ENCODE measurements around the gene NKX3-2. TPM values are rescaled to one million over a fixed set of nuclear protein-coding genes. Genes with fewer than 3 reads are reported as not detected.

Gene NKX3-2
- total RNA-seq, 6 donors from 2014 or later, result 0.49 TPM; not detected in 5

DNA sequence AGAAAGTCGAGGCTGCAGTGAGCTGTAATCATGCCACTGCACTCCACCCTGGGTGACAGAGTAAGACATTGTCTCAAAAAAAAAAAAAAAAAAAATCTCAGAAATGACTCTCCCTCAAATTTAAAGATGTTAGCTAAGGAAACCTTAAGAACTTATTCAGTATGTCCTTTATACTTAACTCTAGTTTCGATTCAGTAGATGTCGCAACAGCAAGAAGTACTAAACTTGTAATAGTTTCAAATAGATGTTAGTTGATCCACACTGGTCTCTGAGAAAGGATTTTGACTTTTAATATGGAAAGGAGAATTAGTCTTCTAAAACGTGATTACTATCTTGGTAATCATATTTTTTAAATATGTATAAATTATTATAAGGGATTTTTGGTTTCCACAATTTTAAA lies 29.6 kb downstream of the NKX3-2 start:
- no peak overlapping the region for H3K4me3 ChIP-seq
- DNase-seq (no peak), ATAC-seq (ENCODE audit: low FRiP score in 2 of 2) (no peak)
- 72 to 77% methylated on average over 4 of the region's 4 CpGs for WGBS, 2 donors
- no peaks in the 10 kb centered on the region for H3K9me3 ChIP-seq
- TF ChIP-seq POLR2A (IDR thresholded peaks at IDR 0.05), result no peak
- TF ChIP-seq EP300 (IDR thresholded peaks at IDR 0.05), result no peak
- TF ChIP-seq POLR2AphosphoS5 (IDR thresholded peaks at IDR 0.05), result no peak
- TF ChIP-seq, protein P1, sequence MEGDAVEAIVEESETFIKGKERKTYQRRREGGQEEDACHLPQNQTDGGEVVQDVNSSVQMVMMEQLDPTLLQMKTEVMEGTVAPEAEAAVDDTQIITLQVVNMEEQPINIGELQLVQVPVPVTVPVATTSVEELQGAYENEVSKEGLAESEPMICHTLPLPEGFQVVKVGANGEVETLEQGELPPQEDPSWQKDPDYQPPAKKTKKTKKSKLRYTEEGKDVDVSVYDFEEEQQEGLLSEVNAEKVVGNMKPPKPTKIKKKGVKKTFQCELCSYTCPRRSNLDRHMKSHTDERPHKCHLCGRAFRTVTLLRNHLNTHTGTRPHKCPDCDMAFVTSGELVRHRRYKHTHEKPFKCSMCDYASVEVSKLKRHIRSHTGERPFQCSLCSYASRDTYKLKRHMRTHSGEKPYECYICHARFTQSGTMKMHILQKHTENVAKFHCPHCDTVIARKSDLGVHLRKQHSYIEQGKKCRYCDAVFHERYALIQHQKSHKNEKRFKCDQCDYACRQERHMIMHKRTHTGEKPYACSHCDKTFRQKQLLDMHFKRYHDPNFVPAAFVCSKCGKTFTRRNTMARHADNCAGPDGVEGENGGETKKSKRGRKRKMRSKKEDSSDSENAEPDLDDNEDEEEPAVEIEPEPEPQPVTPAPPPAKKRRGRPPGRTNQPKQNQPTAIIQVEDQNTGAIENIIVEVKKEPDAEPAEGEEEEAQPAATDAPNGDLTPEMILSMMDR (IDR thresholded peaks at IDR 0.05), result no peak
- H3K36me3 ChIP-seq, result no peaks in the 10 kb centered on the region
- no peak overlapping the region for H3K27ac ChIP-seq
- no peaks in the 10 kb centered on the region for H3K27me3 ChIP-seq
- no peaks in the 10 kb centered on the region for H3K4me1 ChIP-seq

DNA sequence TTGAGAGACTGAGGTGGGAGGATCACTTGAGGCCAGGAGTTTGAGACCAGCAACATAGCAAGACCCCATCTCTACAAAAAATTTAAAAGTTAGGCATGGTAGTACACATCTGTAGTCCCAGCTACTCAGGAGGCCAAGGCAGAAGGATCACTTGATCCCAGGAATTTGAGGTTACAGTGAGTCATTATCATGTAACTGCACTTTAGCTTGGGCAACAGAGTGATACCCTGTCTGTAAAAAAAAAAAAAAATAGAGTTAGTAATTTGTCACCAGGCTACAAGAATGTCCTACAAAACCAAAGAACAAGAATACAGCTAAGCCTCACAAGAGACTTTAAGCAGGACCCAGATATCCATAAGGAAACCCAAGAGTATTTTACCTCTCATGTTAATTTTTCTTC lies 33.2 kb downstream of the NKX3-2 start:
- TF ChIP-seq POLR2AphosphoS5 (IDR thresholded peaks at IDR 0.05) (no peak), POLR2A (IDR thresholded peaks at IDR 0.05) (no peak)
- TF ChIP-seq, protein P1 (IDR thresholded peaks at IDR 0.05), result no peak
- Histone ChIP-seq H3K4me1 (no peaks in the 10 kb centered on the region), H3K27ac (no peak overlapping the region), H3K4me3 (no peak overlapping the region), H3K27me3 (no peaks in the 10 kb centered on the region), H3K9me3 (no peaks in the 10 kb centered on the region), H3K36me3 (no peaks in the 10 kb centered on the region)
- no peak for ATAC-seq (ENCODE audit: low FRiP score in 2 of 2)
- DNase-seq, result no peak

DNA sequence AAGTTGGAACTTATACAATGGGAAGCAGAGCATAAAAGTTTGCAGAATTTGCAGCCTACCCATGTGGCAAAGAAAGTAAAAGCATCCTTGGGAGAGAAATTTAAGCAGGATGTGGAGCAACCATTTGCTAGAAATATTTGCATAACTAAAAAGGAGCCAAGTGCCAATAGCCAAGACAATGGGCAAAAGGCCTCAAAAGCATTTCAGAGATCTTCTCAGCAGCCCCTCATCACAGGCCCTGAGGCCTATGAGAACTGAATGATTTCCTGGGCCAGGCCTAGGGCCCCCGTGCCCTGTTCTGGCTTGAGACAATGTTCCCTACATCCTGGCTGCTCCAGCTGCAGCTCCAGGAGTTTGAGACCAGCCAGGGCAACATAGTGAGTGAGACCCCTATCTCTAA lies 34.9 kb downstream of the NKX3-2 start:
- no peaks in the 10 kb centered on the region for H3K9me3 ChIP-seq
- TF ChIP-seq POLR2AphosphoS5 (IDR thresholded peaks at IDR 0.05), result no peak
- no peaks in the 10 kb centered on the region for H3K36me3 ChIP-seq
- no peaks in the 10 kb centered on the region for H3K4me1 ChIP-seq
- ATAC-seq (ENCODE audit: low FRiP score in 2 of 2) (no peak), DNase-seq (no peak)
- H3K4me3 ChIP-seq, result no peak overlapping the region
- H3K27ac ChIP-seq, result no peak overlapping the region
- 44 to 92% methylated on average over 1 of the region's 1 CpG for WGBS, 2 donors
- H3K27me3 ChIP-seq, result no peaks in the 10 kb centered on the region

DNA sequence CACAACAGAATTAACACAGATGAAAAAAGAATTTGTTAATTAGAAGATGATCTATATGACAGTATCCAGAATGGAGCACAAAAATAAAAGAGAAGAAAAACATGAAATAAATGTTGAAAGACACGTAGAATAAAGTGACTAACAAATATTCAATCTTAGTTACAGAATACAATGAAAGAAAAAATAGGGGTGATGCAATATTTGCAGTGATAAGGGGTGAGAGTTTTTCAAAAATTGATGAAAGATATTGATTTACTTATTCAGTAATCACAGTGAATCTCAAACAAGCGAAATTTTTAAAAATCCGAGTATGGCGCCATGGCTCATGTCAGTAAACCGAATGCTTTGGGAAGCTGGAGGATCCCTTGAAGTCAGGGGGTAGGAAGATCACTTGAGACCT lies 39.9 kb downstream of the NKX3-2 start:
- Histone ChIP-seq H3K27ac (no peak overlapping the region), H3K4me3 (no peak overlapping the region), H3K36me3 (no peaks in the 10 kb centered on the region), H3K27me3 (no peaks in the 10 kb centered on the region), H3K4me1 (no peaks in the 10 kb centered on the region), H3K9me3 (no peaks in the 10 kb centered on the region)
- ATAC-seq (ENCODE audit: low FRiP score in 2 of 2), result no peak
- no peak for DNase-seq
- TF ChIP-seq EP300 (IDR thresholded peaks at IDR 0.05) (no peak), POLR2A (IDR thresholded peaks at IDR 0.05) (no peak)
- TF ChIP-seq, protein P1 (IDR thresholded peaks at IDR 0.05), result no peak
- 94 to 98% methylated on average over 5 of the region's 5 CpGs for WGBS, 2 donors

DNA sequence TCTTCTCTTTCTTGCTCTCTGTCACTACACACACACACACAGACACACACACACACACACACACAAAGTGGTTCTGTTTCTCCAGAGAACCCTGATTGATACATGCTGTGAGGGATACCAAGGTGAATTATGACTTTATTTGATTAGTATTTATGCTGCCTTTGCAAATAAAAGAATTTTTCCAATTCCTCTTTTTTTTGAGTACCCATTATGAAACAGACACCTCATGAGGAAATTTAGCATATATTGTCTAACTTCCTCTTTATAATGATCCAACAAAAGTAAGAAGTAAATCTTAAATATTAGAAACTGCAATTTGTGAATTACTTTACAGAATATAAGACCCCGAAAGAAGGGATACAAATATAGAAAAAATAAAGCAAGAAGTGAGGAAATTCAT lies 45.8 kb downstream of the NKX3-2 start:
- WGBS, 2 donors, result 88 to 89% methylated on average over 1 of the region's 1 CpG
- DNase-seq (no peak), ATAC-seq (ENCODE audit: low FRiP score in 2 of 2) (no peak)
- Histone ChIP-seq H3K36me3 (no peaks in the 10 kb centered on the region), H3K4me1 (no peaks in the 10 kb centered on the region), H3K27me3 (no peaks in the 10 kb centered on the region), H3K4me3 (no peak overlapping the region), H3K9me3 (no peaks in the 10 kb centered on the region), H3K27ac (no peak overlapping the region)
- TF ChIP-seq POLR2AphosphoS5 (IDR thresholded peaks at IDR 0.05) (no peak), EP300 (IDR thresholded peaks at IDR 0.05) (no peak), POLR2A (IDR thresholded peaks at IDR 0.05) (no peak)
- TF ChIP-seq, protein P1 (IDR thresholded peaks at IDR 0.05), result no peak

Data from upper lobe of left lung (tissue), 6 donors.